Hypothalamus (tissue), 51 donors: ENCODE data around the gene OSBPL5.

Experiments used
- DNase-seq, 51 donors: peaks; one replicate each; lab custom pipeline; 2025; lab: John Stamatoyannopoulos, UW

Gene OSBPL5

DNA sequence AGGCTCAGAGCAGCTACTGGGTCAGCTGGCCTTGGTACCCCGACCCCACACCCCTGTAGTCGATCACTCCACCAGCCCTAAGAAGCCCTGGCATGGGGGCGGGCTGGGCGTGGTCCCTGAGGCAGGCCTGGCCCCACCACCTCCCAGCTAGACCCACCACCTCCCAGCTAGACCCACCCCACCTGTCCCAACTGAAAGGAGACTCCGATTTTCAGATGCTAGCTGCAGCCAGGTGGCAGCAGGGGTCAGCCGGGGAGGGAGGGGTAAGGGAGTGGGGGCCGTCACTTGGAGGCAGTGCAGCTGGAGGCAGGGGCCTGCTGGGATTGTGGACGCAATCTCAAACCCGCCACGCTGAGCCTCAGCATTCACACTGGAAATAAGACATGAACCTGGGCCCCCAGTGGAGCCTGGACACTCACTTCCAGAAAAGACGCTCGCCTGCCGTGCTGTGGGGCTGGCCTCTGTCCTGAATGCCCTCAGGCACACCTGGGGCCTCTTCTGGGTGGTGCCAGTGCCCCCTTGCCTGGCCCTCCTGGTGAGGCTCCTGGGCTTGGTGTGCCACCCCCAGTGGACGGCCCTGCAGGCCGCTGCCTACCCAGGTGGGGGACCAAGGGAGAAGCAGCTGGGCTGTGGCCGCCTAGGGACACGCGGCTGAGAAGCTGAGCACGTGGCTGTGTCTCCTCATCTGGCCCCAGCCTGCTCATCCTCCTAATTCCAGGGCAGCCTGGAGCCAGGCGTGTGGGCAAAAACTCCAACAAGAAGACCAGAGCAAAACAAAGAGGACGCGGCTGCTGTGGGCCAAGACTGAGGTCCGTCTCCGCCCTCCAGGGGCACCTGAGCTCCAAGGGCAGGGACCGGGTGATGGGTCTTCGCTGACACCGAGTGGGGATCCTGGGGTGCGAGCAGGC lies 26.7 kb downstream of the OSBPL5 start:
- DNase-seq = no peak

DNA sequence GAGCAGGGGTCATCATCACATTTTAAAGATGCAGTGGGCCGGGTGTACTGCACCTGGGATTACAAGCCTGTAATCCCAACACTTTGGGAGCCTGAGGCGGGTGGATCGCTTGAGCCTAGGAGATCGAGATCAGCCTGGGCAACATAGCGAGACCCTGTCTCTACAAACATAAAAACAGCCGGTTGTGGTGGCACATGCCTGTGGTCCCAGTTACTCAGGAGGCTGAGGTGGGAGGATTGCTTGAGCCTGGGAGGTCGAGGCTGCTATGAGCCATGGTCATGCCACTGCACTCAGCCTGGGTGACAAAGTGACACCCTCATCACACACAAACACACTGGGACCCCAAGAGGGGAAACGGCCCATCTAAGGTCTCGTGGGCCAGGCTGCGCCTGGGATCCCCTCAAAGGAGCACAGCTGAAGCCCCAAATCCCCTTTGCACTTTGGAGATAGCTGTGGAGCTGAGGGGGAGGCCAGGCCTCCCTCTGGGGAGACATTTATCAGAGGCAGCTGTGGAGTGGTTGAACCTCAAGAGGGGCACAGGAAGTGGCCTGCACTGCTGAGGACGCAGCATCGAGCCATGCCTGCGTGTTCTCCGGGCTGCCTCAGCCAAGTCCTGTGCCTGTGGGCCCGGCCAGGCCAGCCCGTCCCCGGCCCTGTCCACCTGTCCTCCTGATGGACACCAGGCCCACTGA lies 27.5 kb downstream of the OSBPL5 start:
- DNase-seq = no peak

- no peak for DNase-seq
Observed at GRCh38 chr11:3136546-3137455, 28.3 kb downstream of the OSBPL5 start.

- DNase-seq = no peak
Observed at GRCh38 chr11:3135481-3136440, 29.3 kb downstream of the OSBPL5 start.

DNA sequence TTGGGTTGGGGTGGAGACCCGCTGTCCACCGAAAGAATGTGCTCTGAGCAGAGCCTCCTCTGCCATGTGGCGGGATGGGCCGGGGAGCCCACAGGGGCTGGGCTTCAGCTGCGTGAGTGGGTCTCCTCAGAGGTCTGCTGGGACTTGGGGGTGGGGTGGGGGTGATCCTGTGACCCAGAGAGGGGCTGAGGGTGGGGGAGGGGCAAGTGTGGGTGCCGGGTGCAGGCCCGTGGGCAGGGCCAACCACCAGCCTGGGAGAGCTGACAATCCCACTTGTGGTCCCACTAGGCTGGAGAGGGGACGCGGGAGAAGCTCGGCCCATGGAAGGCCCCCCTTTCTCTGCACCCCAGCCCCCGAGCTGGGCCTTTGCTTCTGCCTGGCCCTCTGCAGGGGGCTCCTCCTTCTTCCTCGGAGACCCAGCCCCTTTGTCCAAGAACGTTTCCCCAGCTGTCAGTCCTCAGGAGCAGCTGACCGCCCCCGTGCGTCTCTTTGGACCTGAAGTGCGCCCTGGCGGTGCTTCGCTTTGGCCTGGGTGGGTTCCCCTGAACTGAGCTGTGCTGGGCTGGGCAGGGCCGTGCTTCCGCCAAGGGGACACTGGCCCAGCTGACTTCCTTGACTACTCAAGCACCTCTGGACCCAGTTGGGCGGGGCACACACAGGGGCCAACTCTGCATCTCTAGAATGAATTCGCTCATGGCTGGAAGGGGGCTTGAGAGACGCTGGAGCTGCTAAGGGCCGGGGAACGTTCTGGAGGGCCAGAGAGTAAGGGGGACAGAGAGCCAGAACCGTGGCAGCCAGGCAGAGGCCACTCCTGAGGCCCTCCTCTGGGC lies 30.2 kb downstream of the OSBPL5 start:
- DNase-seq = no peak

GRCh38 chr11:3134218-3134621 lies 30.9 kb downstream of the OSBPL5 start:
- DNase-seq = no peak

DNA sequence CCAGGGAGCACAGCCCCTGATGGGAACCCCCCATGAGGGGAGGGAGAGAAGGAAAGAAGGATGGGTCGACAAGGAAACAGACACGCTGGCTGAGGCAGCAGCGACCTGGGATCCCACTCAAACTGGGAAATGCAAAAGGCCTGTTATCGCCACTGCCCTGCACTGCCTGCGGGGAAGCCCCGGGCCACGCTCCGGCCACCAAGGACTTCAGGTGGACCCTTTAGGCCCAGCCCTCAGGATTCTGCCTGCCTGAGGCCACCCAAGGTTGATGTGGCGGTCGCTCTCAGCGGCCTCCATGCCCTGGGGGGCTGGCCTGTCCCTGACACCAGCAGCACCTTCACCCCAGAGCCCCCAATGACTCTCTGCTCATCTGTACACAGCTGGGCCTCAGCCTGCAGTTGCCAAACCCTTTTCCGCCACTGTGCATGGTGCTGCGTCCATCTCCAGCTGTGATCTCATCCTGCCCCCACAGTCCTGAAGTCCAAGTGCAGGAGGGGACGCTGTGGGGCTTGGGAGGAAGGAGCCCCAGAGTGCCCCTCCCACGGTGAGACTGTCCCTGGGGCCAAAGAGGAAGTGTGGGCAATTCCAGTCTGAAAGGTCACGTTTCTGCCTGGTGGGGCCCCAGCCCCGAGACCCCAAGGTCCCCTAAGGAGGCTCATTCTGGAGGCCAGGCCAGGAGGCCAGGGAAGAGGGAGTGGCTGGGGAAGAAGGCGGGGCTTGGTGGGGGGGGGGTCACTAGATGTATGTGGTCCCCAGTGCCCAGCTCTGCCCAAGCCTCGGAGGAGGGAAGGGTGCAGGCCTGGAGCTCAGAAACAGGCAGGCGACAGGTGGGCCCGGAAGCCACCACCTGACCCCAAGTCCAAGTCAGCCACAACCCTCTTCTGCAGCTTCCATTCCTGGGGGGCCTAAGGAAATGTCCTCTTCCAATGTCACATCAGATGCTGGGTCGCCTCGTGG lies 31.6 kb downstream of the OSBPL5 start:
- DNase-seq = no peak

- no peak for DNase-seq
Observed at GRCh38 chr11:3132831-3133260, 32.3 kb downstream of the OSBPL5 start.

DNA sequence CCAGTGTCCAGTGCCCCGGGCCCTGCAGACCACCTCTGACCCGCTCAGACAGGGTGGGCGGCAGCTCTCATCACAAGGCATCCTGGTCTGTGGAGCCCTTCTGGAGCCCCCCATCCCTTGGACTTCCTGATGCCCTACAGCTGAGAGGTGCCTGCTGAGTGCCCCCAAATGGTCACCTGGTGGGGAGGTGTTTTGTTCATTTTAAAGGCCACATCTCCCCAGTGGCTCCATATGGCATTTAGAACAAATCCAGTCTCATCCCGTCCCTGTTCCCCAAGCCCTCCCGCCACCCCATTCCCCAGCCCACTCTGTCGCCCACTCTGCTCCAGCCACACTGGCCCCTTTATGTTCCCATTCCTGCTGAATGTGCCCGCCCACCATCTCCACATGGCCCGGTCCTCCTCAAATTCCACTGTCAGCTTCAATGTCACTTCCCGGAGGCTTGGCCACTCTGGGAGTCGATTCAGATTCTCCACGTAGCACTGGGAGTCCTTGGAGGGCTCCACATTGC lies 32.8 kb downstream of the OSBPL5 start:
- no peak for DNase-seq

DNA sequence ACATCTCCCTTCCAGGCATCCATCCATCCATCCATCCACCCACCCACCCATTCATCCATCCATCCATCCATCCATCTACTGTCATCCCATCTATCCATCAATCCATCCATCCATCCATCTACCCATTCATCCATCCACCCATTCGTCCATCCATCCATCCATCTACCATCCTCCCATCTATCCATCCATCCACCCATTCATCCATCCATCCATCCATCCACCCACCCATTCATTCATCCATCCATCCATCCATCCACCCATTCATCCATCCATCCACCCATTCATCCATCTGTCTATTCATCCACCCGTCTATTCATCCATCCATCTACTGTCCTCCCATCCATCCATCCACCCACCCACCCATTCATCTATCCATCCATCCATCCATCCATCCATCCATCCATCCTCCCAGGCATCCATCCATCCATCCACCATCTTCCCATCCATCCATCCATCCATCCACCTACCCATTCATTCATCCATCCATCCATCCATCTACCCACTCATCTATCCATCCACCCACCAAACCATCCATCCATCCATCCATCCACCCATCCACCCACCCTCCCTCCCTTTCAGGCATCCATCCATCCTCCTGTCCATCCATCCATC lies 33.7 kb downstream of the OSBPL5 start:
- no peak for DNase-seq

DNA sequence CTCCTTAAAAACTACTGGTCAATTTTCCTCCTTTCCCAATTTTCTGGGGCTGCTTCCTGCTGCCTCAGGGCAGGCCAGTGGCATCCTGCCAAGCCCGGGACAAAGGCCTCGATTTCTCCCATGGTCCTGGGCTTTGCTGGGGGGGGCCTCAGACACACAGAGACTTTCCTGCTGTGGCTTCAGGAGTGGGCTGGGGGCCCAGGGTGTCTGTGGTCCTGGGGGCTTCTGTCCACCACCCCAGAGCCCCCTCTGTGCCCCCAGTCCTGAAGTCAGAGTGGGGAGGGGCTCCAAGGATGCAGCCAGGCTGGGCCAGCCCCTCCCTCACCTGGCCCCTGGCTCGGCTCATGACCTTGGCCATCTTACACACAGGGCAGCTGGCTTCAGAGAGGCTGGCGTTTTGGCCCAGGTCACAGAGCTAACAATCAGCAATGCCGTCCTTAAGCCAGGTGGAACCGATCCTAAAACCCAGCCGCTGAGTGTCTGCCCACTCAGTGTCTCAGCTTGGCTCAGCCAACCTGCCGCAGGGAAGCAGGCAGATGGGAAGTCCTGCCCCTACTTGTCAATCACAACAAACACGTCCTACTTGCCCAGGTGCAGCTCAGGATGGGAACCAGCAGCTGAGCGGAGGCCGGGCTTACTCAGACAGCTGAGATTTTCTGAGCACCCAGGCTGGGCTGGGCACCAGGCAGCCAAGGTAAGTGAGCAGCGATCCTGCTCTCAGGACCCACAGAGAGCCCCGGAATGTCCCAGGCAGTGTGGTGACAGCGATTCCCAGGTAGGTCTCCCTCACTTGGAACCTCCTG lies 34.6 kb downstream of the OSBPL5 start:
- no peak for DNase-seq

GRCh38 chr11:3129591-3130268 lies 35.4 kb downstream of the OSBPL5 start:
- no peak for DNase-seq

DNA sequence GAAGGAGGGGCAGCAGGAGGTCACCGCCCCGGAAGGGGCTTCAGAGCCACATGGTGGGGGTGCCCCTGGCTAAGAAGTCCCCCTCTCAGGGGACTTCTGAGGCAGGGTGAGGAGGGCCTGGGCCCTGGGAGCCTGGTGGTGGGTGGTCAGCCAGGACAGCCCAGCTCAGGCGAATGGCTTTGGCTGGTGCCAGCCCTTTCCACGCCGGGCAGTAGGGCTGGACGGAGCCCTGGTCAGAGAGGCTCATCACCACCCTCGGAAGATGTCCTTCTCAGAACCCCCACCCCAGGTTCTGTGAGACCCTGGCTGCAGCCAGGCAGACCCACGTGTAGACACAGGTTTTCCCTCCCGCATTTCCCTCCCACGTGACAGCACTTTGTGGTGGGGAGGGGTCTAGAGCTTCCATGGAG lies 35.9 kb downstream of the OSBPL5 start:
- no peak for DNase-seq

DNA sequence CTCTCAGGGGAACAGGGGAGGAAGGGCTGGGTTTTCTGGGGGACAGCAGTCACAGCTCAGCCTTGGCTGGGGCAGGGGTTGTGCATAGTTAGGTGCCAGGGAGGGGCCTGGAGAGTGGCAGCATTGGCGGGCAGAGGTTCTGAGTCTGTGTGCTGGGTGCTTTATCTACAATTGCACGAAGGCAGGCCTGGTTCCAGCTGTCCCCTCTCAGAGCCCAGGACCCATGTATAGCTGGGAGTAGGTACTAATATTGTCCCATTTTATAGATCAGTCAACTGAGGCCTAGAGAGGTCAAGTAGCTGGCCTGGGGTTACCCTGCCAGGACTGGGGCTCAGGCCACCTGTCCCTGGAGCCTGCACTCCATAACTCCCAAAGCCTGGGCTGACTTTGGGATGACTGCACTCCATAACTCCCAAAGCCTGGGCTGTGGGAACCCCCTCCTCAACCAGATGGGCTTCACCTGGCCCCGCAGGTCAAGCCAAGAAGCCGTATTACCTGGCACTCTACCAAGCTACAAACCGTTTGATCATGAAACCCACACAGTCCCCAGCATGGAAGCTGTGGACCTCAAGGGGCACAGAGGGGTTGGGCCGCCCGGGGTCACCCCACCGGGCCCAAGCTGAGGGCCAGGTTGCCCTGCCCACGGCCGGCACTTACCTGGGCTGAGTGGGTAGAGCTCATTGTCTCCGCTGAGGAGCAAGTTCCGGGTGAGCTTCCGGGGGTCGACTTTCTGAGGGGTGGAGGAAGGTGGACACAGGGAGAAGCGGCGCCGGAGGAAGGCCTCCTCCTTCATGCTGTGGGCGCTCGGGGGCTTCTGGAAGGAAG lies 36.5 kb downstream of the OSBPL5 start:
- no peak for DNase-seq
